HEK293 (cell line): ENCODE data around the gene IL2RA.

Source experiments
- CTCF ChIA-PET: fragments of 350-600 bp; formaldehyde crosslinking; extraction: SDS; loops from one replicate; lab custom pipeline; 2021; ENCODE audit warnings: antibody characterized with exemption; lab: Yijun Ruan, JAX
- POLR2A ChIA-PET: fragments of 300-600 bp; formaldehyde crosslinking; extraction: SDS; loops from one replicate; lab custom pipeline; 2020; ENCODE audit warnings: antibody characterized with exemption, inconsistent platforms; lab: Yijun Ruan, JAX
- H3K27ac ChIP-seq: fragments of 200-500 bp; sonication (Bioruptor generic); 2 replicates; pipeline ENCODE4 v1.5.1; 2014; ENCODE audit warnings: low read depth, low read length, control low read depth, inconsistent platforms; ENCODE audit errors: extremely low read depth
- H3K36me3 ChIP-seq, 2 experiments: fragments of 200-500 bp in 1 of 2; sonication (Bioruptor generic) in 1 of 2; 1 replicate in 1 of 2; 2 replicates in 1 of 2; pipeline ENCODE4 v1.5.1; 2014 to 2017; ENCODE audit warnings: inconsistent platforms in 2 of 2, low read length in 2 of 2; ENCODE audit not compliant: control insufficient read depth in 2 of 2, insufficient read depth in 1 of 2
- H3K4me1 ChIP-seq: fragments of 200-500 bp; sonication (Bioruptor generic); 2 replicates; pipeline ENCODE4 v1.5.1; 2014; ENCODE audit warnings: mild to moderate bottlenecking, low read length, inconsistent platforms; ENCODE audit not compliant: control insufficient read depth, insufficient read depth
- H3K4me3 ChIP-seq: 2 replicates; pipeline ENCODE4 v1.5.1; 2011; ENCODE audit warnings: low read depth, mild to moderate bottlenecking, control low read depth, low read length, moderate library complexity
- H3K9me3 ChIP-seq: fragments of 200-500 bp; sonication (Bioruptor generic); 2 replicates; pipeline ENCODE4 v1.5.1; 2014; ENCODE audit warnings: low read depth, low read length, inconsistent platforms; ENCODE audit not compliant: control insufficient read depth, insufficient read depth
- GLIS2 ChIP-seq: fragments of 450-650 bp; formaldehyde crosslinking; IDR thresholded peaks from 2 replicates; pipeline ENCODE4 v1.5.1; 2016; ENCODE audit warnings: missing biosample characterization, missing genetic modification characterization
- SCRT2 ChIP-seq: fragments of 450-650 bp; formaldehyde crosslinking; IDR thresholded peaks from 2 replicates; pipeline ENCODE4 v1.5.1; 2016; ENCODE audit warnings: missing biosample characterization, missing genetic modification characterization
- ZBTB7A ChIP-seq: fragments of 450-650 bp; formaldehyde crosslinking; IDR thresholded peaks from 2 replicates; pipeline ENCODE4 v1.5.1; 2016; ENCODE audit warnings: low read depth, missing biosample characterization, missing genetic modification characterization
- ZFP37 ChIP-seq: fragments of 450-650 bp; formaldehyde crosslinking; IDR thresholded peaks from 2 replicates; pipeline ENCODE4 v1.5.1; 2016; ENCODE audit warnings: missing biosample characterization, missing genetic modification characterization
- ZFP69B ChIP-seq: fragments of 450-650 bp; formaldehyde crosslinking; IDR thresholded peaks from 2 replicates; pipeline ENCODE4 v1.5.1; 2016; ENCODE audit warnings: missing biosample characterization, missing genetic modification characterization
- ZNF23 ChIP-seq: fragments of 450-650 bp; formaldehyde crosslinking; IDR thresholded peaks from 2 replicates; pipeline ENCODE4 v1.5.1; 2016; ENCODE audit warnings: missing biosample characterization, missing genetic modification characterization, borderline replicate concordance
- ZNF302 ChIP-seq: fragments of 450-650 bp; formaldehyde crosslinking; IDR thresholded peaks from 2 replicates; pipeline ENCODE4 v1.5.1; 2016; ENCODE audit warnings: missing biosample characterization, missing genetic modification characterization, low read depth
- ZNF501 ChIP-seq: fragments of 450-650 bp; formaldehyde crosslinking; IDR thresholded peaks from 2 replicates; pipeline ENCODE4 v1.5.1; 2016; ENCODE audit warnings: missing biosample characterization, missing genetic modification characterization
- ZNF549 ChIP-seq: fragments of 450-650 bp; IDR thresholded peaks from 2 replicates; pipeline ENCODE4 v1.5.1; 2018; ENCODE audit warnings: missing biosample characterization, missing genetic modification characterization, mild to moderate bottlenecking, inconsistent platforms, moderate library complexity
- ZNF560 ChIP-seq: fragments of 450-650 bp; formaldehyde crosslinking; IDR thresholded peaks from 2 replicates; pipeline ENCODE4 v1.5.1; 2017; ENCODE audit warnings: missing biosample characterization, missing genetic modification characterization, borderline replicate concordance
- ZNF776 ChIP-seq: fragments of 450-650 bp; formaldehyde crosslinking; IDR thresholded peaks from 2 replicates; pipeline ENCODE4 v1.5.0; 2017; ENCODE audit warnings: missing biosample characterization, missing genetic modification characterization, borderline replicate concordance
- ZNF792 ChIP-seq: fragments of 450-650 bp; formaldehyde crosslinking; IDR thresholded peaks from 2 replicates; pipeline ENCODE4 v1.5.1; 2016; ENCODE audit warnings: missing biosample characterization, missing genetic modification characterization
- ZSCAN30 ChIP-seq: fragments of 450-650 bp; IDR thresholded peaks from 2 replicates; pipeline ENCODE4 v1.5.1; 2018; ENCODE audit warnings: missing biosample characterization, mild to moderate bottlenecking, missing genetic modification characterization, moderate library complexity
- TF ChIP-seq, protein P1 (sequence below): fragments of 450-650 bp; formaldehyde crosslinking; IDR thresholded peaks from 2 replicates; pipeline ENCODE4 v1.5.1; 2016; ENCODE audit warnings: missing biosample characterization, missing genetic modification characterization
- TF ChIP-seq, protein P2 (sequence below): fragments of 450-650 bp; formaldehyde crosslinking; conservative IDR thresholded peaks from 2 replicates; pipeline ENCODE4 v1.5.1; 2016; ENCODE audit warnings: low read depth, missing biosample characterization, missing genetic modification characterization

Gene IL2RA

DNA sequence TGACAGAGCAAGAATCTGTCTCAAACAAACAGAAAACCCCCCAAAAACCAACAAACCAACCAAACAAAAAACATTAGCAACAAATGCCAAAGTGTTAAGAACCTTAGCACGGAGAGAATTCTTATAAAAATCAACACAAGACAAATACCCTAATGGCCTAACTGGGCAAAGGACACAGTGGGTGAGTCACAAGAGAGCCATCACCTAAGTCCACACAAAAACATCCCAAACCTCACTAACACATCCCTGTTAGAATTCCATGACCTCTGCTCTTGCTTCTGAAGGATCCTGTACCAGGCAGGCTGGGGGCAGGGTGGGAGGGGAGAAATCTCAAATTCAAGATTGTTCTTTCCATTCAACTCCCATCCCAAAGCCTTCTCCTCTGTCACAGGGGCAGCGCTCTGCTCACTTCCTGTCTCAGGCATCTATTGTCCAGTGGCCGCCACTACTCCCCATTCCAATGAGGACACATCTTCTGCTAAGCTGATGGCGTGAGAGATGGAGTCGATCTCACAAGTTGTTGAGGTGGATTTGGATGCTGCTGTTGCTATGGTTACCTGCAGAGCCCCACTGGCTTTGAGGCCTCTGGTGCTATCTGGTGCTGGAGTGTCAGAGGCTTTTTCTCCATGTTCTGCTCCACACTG is 94.0 kb downstream of the IL2RA start:
- H3K4me1 ChIP-seq: no peaks in the 10 kb centered on the region
- no peak overlapping the region for H3K4me3 ChIP-seq
- H3K9me3 ChIP-seq: no peaks in the 10 kb centered on the region
- CTCF ChIA-PET: no interaction called here
- no peak overlapping the region for H3K27ac ChIP-seq
- POLR2A ChIA-PET: no interaction called here
- H3K36me3 ChIP-seq: no peaks in the 10 kb centered on the region
- TF ChIP-seq ZNF23 (tag by site-specific recombination): no peak
- TF ChIP-seq ZNF792: no peak
- TF ChIP-seq ZSCAN30 (tag by site-specific recombination): no peak
- no peak for TF ChIP-seq GLIS2 (tag by site-specific recombination)
- no peak for TF ChIP-seq ZNF549 (tag by site-specific recombination)

DNA sequence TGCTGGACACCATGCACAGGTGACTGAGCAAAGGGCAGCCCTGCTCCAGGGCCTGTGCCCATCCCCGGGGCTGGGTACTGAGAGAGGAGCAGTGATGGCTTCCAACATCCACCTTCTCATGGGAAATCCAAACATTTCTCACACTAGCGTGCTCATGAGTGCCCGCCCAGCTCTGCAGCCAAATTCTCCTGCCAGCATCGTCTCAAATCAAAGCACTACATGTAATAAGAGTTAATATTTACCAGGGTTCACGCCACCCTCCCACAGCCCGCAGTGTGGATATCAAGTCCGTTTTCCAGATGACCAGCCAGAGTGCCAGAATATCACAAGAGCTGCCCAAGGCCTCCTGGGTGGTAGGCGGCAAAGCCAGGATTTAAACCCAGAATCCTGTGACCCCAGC is 96.9 kb downstream of the IL2RA start:
- H3K4me1 ChIP-seq: no peaks in the 10 kb centered on the region
- POLR2A ChIA-PET: no interaction called here
- no peaks in the 10 kb centered on the region for H3K36me3 ChIP-seq
- CTCF ChIA-PET: no interaction called here
- no peaks in the 10 kb centered on the region for H3K9me3 ChIP-seq
- no peak overlapping the region for H3K27ac ChIP-seq
- H3K4me3 ChIP-seq: no peak overlapping the region
- TF ChIP-seq, protein P1, sequence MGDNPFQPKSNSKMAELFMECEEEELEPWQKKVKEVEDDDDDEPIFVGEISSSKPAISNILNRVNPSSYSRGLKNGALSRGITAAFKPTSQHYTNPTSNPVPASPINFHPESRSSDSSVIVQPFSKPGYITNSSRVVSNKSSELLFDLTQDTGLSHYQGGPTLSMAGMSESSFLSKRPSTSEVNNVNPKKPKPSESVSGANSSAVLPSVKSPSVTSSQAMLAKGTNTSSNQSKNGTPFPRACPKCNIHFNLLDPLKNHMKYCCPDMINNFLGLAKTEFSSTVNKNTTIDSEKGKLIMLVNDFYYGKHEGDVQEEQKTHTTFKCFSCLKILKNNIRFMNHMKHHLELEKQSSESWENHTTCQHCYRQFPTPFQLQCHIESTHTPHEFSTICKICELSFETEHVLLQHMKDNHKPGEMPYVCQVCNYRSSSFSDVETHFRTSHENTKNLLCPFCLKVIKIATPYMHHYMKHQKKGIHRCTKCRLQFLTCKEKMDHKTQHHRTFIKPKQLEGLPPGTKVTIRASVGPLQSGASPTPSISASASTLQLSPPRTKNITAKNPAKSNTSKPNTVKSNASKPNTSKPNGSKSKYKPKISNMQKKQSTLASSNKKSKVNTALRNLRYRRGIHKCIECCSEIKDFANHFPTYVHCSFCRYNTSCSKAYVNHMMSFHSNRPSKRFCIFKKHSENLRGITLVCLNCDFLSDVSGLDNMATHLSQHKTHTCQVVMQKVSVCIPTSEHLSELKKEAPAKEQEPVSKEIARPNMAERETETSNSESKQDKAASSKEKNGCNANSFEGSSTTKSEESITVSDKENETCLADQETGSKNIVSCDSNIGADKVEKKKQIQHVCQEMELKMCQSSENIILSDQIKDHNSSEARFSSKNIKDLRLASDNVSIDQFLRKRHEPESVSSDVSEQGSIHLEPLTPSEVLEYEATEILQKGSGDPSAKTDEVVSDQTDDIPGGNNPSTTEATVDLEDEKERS (tag by site-specific recombination): no peak
- TF ChIP-seq ZNF302 (tag by site-specific recombination): no peak
- no peak for TF ChIP-seq ZNF501 (tag by site-specific recombination)
- TF ChIP-seq ZBTB7A (tag by site-specific recombination): no peak
- TF ChIP-seq ZNF560 (tag by site-specific recombination): no peak
- TF ChIP-seq ZNF776 (tag by site-specific recombination): no peak
- no peak for TF ChIP-seq SCRT2
- TF ChIP-seq ZFP69B (tag by site-specific recombination): no peak
- TF ChIP-seq, protein P2, sequence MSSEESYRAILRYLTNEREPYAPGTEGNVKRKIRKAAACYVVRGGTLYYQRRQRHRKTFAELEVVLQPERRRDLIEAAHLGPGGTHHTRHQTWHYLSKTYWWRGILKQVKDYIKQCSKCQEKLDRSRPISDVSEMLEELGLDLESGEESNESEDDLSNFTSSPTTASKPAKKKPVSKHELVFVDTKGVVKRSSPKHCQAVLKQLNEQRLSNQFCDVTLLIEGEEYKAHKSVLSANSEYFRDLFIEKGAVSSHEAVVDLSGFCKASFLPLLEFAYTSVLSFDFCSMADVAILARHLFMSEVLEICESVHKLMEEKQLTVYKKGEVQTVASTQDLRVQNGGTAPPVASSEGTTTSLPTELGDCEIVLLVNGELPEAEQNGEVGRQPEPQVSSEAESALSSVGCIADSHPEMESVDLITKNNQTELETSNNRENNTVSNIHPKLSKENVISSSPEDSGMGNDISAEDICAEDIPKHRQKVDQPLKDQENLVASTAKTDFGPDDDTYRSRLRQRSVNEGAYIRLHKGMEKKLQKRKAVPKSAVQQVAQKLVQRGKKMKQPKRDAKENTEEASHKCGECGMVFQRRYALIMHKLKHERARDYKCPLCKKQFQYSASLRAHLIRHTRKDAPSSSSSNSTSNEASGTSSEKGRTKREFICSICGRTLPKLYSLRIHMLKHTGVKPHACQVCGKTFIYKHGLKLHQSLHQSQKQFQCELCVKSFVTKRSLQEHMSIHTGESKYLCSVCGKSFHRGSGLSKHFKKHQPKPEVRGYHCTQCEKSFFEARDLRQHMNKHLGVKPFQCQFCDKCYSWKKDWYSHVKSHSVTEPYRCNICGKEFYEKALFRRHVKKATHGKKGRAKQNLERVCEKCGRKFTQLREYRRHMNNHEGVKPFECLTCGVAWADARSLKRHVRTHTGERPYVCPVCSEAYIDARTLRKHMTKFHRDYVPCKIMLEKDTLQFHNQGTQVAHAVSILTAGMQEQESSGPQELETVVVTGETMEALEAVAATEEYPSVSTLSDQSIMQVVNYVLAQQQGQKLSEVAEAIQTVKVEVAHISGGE (tag by site-specific recombination): no peak

DNA sequence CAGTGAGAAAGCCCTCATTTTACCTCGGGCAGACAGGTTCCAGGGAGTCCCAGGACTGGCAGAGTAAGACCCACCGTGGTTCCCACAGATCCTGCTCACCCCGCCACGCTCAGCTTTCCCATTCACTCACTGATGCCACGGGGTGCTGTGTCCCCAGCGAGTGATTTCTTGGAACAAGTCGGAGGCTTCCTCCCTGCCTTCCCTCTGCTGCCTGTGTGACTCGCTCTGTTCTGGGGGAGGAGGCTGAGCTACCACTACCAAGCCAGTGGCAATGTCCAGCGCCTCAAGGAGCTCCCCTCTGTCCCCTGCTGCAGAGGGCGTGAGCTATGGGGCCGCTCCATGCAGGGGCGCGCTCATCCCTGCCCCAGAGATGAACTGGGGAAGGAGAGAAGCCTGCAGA is 97.4 kb downstream of the IL2RA start:
- CTCF ChIA-PET: no interaction called here
- Histone ChIP-seq H3K4me1 (no peaks in the 10 kb centered on the region), H3K36me3 (no peaks in the 10 kb centered on the region), H3K4me3 (no peak overlapping the region), H3K9me3 (no peaks in the 10 kb centered on the region), H3K27ac (no peak overlapping the region)
- TF ChIP-seq ZFP37 (tag by site-specific recombination): no peak
- POLR2A ChIA-PET: no interaction called here
